H1 (cell line): ENCODE results near the gene PARD3. TPM values are rescaled to one million over a fixed set of nuclear protein-coding genes. Genes with fewer than 3 reads are reported as not detected.

Experiments
- CTCF ChIA-PET: fragments of 300-600 bp; sonication (Branson Sonifier 250); formaldehyde crosslinking; loops from one replicate; lab custom pipeline; 2021; ENCODE audit not compliant: partially characterized antibody; lab: Charles Lee
- POLR2A ChIA-PET: fragments of 300-600 bp; sonication (Branson Sonifier 250); formaldehyde crosslinking; loops from one replicate; lab custom pipeline; 2021; ENCODE audit warnings: inconsistent platforms; ENCODE audit not compliant: partially characterized antibody; lab: Charles Lee
- DNase-seq, 2 experiments: peaks; one replicate each; pipeline versions ENCODE4 v3.0.0 to v3.0.0-alpha.2; 2010 to 2022; ENCODE audit warnings: low spot score in 2 of 2, low read depth in 1 of 2, mixed read lengths in 1 of 2
- FAIRE-seq: peaks from 2 replicates; lab custom pipeline; 2011; peaks lifted over from hg19 to GRCh38; lab: Jason Lieb, UNC
- H2AFZ ChIP-seq: 2 replicates; pipeline ENCODE4 v1.8.1; 2012; ENCODE audit warnings: low read length, inconsistent platforms
- H2AK5ac ChIP-seq: 2 replicates; pipeline ENCODE4 v1.6.1; 2013; ENCODE audit warnings: low read depth, low read length
- H2BK120ac ChIP-seq: replicated peaks from 2 replicates; pipeline ENCODE3; 2013; ENCODE audit warnings: low read depth, low read length, inconsistent platforms
- H2BK12ac ChIP-seq: 2 replicates; pipeline ENCODE4 v1.6.1; 2013; ENCODE audit warnings: low read depth, low read length
- H2BK15ac ChIP-seq: 2 replicates; pipeline ENCODE4 v1.6.1; 2013; ENCODE audit warnings: low read length
- H2BK20ac ChIP-seq: 2 replicates; pipeline ENCODE4 v1.6.1; 2013; ENCODE audit warnings: low read length
- H2BK5ac ChIP-seq: 2 replicates; pipeline ENCODE4 v1.6.1; 2013; ENCODE audit warnings: low read depth, low read length
- H3K14ac ChIP-seq: 2 replicates; pipeline ENCODE4 v1.6.1; 2013; ENCODE audit warnings: inconsistent platforms; ENCODE audit not compliant: insufficient read length
- H3K18ac ChIP-seq: 2 replicates; pipeline ENCODE4 v1.6.1; 2013; ENCODE audit warnings: low read length; ENCODE audit errors: extremely low read depth
- H3K23ac ChIP-seq: 2 replicates; pipeline ENCODE4 v1.6.1; 2013; ENCODE audit warnings: inconsistent platforms; ENCODE audit not compliant: insufficient read length
- H3K23me2 ChIP-seq: 2 replicates; pipeline ENCODE4 v1.6.1; 2013; ENCODE audit warnings: low read depth, low read length
- H3K27ac ChIP-seq: 2 replicates; pipeline ENCODE4 v1.6.1; 2011; ENCODE audit warnings: low read depth, low read length, inconsistent platforms
- H3K27me3 ChIP-seq, 4 experiments: replicated peaks in 1 of 4; 1 replicate in 1 of 4; 2 replicates in 3 of 4; pipeline versions ENCODE4 v1.6.1 to v1.8.1; 2011 to 2013; ENCODE audit warnings: low read length in 3 of 4, mild to moderate bottlenecking in 3 of 4, inconsistent platforms in 2 of 4, mixed read lengths in 2 of 4, moderate library complexity in 1 of 4; ENCODE audit not compliant: control insufficient read depth in 3 of 4, insufficient read depth in 3 of 4; ENCODE audit errors: extremely low read depth in 1 of 4
- H3K36me3 ChIP-seq, 4 experiments: 2 replicates each; pipeline versions ENCODE4 v1.6.1 to v1.8.1; 2011 to 2013; ENCODE audit warnings: mild to moderate bottlenecking in 4 of 4, low read length in 3 of 4, moderate library complexity in 2 of 4, control low read depth in 1 of 4, inconsistent platforms in 1 of 4; ENCODE audit not compliant: insufficient read depth in 4 of 4, control insufficient read depth in 2 of 4
- H3K4ac ChIP-seq: replicated peaks from 2 replicates; pipeline ENCODE3; 2013; ENCODE audit warnings: low read length, low read depth, mixed read lengths, inconsistent platforms; ENCODE audit not compliant: insufficient read length
- H3K4me1 ChIP-seq, 4 experiments: replicated peaks in 1 of 4; 1 replicate in 1 of 4; 2 replicates in 3 of 4; pipeline versions ENCODE4 v1.6.1 to v1.8.1; 2011 to 2013; ENCODE audit warnings: low read length in 3 of 4, inconsistent platforms in 2 of 4, mixed read lengths in 1 of 4; ENCODE audit not compliant: insufficient read depth in 4 of 4, control insufficient read depth in 3 of 4
- H3K4me2 ChIP-seq, 2 experiments: 2 replicates each; pipeline versions ENCODE4 v1.6.1 to v1.8.1; 2011 to 2013; ENCODE audit warnings: low read depth in 2 of 2, low read length in 2 of 2, control low read depth in 1 of 2, inconsistent platforms in 1 of 2, mild to moderate bottlenecking in 1 of 2; ENCODE audit not compliant: insufficient read depth in 1 of 2
- H3K4me3 ChIP-seq, 4 experiments: fragments of 200-600, 300-600 bp in 1 of 4; sonication (generic), shearing (Covaris generic), sonication (Bioruptor Twin) in 1 of 4; 2 replicates each; pipeline versions ENCODE4 v1.5.1 to v1.8.1; 2011 to 2016; ENCODE audit warnings: low read length in 4 of 4, low read depth in 3 of 4, control low read depth in 2 of 4, inconsistent platforms in 2 of 4, mild to moderate bottlenecking in 2 of 4, mixed read lengths in 1 of 4, moderate library complexity in 1 of 4; ENCODE audit not compliant: insufficient read depth in 2 of 4; ENCODE audit errors: extremely low read depth in 1 of 4
- H3K56ac ChIP-seq: replicated peaks from 2 replicates; pipeline ENCODE3; 2013; ENCODE audit warnings: low read depth, mild to moderate bottlenecking, mixed read lengths, low read length, inconsistent platforms; ENCODE audit not compliant: insufficient read length
- H3K79me1 ChIP-seq: 2 replicates; pipeline ENCODE4 v1.6.1; 2013; ENCODE audit warnings: low read depth, low read length, control low read depth
- H3K79me2 ChIP-seq, 2 experiments: 2 replicates each; pipeline versions ENCODE4 v1.6.1 to v1.8.1; 2012 to 2013; ENCODE audit warnings: low read length in 2 of 2, mild to moderate bottlenecking in 2 of 2, inconsistent platforms in 1 of 2; ENCODE audit not compliant: insufficient read depth in 2 of 2, control insufficient read depth in 1 of 2
- H3K9ac ChIP-seq, 4 experiments: replicated peaks in 1 of 4; 1 replicate in 1 of 4; 2 replicates in 3 of 4; pipeline versions ENCODE4 v1.6.1 to v1.8.1; 2011 to 2013; ENCODE audit warnings: low read depth in 3 of 4, low read length in 3 of 4, control low read depth in 2 of 4, mild to moderate bottlenecking in 2 of 4, moderate library complexity in 2 of 4, inconsistent platforms in 1 of 4; ENCODE audit errors: extremely low read depth in 1 of 4
- H3K9me3 ChIP-seq, 2 experiments: 2 replicates each; pipeline versions ENCODE4 v1.6.1 to v1.8.1; 2012 to 2013; ENCODE audit warnings: mild to moderate bottlenecking in 2 of 2, moderate library complexity in 2 of 2, control low read depth in 1 of 2, inconsistent platforms in 1 of 2, low read depth in 1 of 2, low read length in 1 of 2, mixed read lengths in 1 of 2; ENCODE audit not compliant: insufficient read depth in 2 of 2
- H4K20me1 ChIP-seq, 2 experiments: replicated peaks in 1 of 2; 2 replicates each; pipeline versions ENCODE3 to v1.8.1; 2011 to 2013; ENCODE audit warnings: inconsistent platforms in 2 of 2, low read length in 2 of 2, mild to moderate bottlenecking in 1 of 2; ENCODE audit not compliant: insufficient read depth in 2 of 2, control insufficient read depth in 1 of 2
- H4K5ac ChIP-seq: 2 replicates; pipeline ENCODE4 v1.6.1; 2013; ENCODE audit warnings: low read length, low read depth, mixed read lengths, inconsistent platforms; ENCODE audit not compliant: insufficient read length
- H4K8ac ChIP-seq: 2 replicates; pipeline ENCODE4 v1.8.0; 2013; ENCODE audit warnings: mild to moderate bottlenecking, moderate library complexity, low read length, inconsistent platforms; ENCODE audit not compliant: insufficient read depth; ENCODE audit errors: extremely low read depth
- H4K91ac ChIP-seq: replicated peaks from 2 replicates; pipeline ENCODE3; 2013; ENCODE audit warnings: low read length, mixed read lengths, inconsistent platforms; ENCODE audit not compliant: insufficient read length
- ASH2L ChIP-seq: fragments of 200-600, 300-600 bp; sonication (generic); IDR thresholded peaks from one replicate; pipeline ENCODE4 v1.7.1; 2017; ENCODE audit warnings: low read length
- BACH1 ChIP-seq: IDR thresholded peaks from 2 replicates; pipeline ENCODE4 v1.6.1; 2012; ENCODE audit warnings: low read length, improper control_type of control experiment
- CREB1 ChIP-seq: IDR thresholded peaks from 2 replicates; pipeline ENCODE4 v1.6.1; 2012; ENCODE audit warnings: inconsistent platforms
- E2F6 ChIP-seq: IDR thresholded peaks from 2 replicates; pipeline ENCODE4 v1.6.1; 2012; ENCODE audit warnings: inconsistent platforms
- EGR1 ChIP-seq: IDR thresholded peaks from 2 replicates; pipeline ENCODE4 v1.6.1; 2011; ENCODE audit warnings: low read depth, low read length, borderline replicate concordance
- POLR2AphosphoS5 ChIP-seq: IDR thresholded peaks from 2 replicates; pipeline ENCODE4 v1.6.1; 2011; ENCODE audit warnings: low read depth, low read length
- RAD21 ChIP-seq, 2 experiments: IDR thresholded peaks in 1 of 2; conservative IDR thresholded peaks in 1 of 2; 2 replicates each; pipeline ENCODE4 v1.6.1; 2011; ENCODE audit warnings: low read depth in 2 of 2, low read length in 2 of 2, improper control_type of control experiment in 1 of 2, inconsistent platforms in 1 of 2, mild to moderate bottlenecking in 1 of 2, moderate library complexity in 1 of 2
- RFX5 ChIP-seq: IDR thresholded peaks from 2 replicates; pipeline ENCODE4 v1.6.1; 2011; ENCODE audit warnings: low read depth, low read length, improper control_type of control experiment, borderline replicate concordance
- TAF1 ChIP-seq: IDR thresholded peaks from 2 replicates; pipeline ENCODE4 v1.6.1; 2011; ENCODE audit warnings: mild to moderate bottlenecking, low read depth, low read length
- WGBS, 2 experiments: shearing (Covaris generic) in 1 of 2; methylation state at CpG; one replicate each; pipeline versions ENCODE4 v1.1.6 to v1.1.7; 2013 to 2015; ENCODE audit warnings: low lambda C conversion rate in 2 of 2, mixed read lengths in 2 of 2, inconsistent platforms in 1 of 2, low coverage in 1 of 2, missing lambda C conversion rate in 1 of 2; ENCODE audit not compliant: insufficient replicate concordance in 2 of 2, insufficient coverage in 1 of 2, insufficient read length in 1 of 2; ENCODE audit errors: extremely low coverage in 1 of 2, missing lambda C conversion rate in 1 of 2; 5-methylcytosine and 5-hydroxymethylcytosine counted together
- polyA plus RNA-seq, 7 experiments: library from polyadenylated mRNA; depleted of rRNA in 3 of 7; stranded (reverse) in 5 of 7; unstranded in 2 of 7; fragments of >200 nt in 5 of 7; fragments of 200-250 nt in 2 of 7; gene quantifications; 1 replicate in 5 of 7; 2 replicates in 1 of 7; 4 replicates in 1 of 7; pipeline versions ENCODE4 v1.2.1 to v1.2.3, GENCODE V29; 2011 to 2013; ENCODE audit warnings: missing spikeins in 2 of 7, mixed read lengths in 2 of 7
- total RNA-seq: library from RNA; stranded (reverse); fragmentation: NEBNext Ultra II Directional; extraction: Animal tissue kit (Norgen Biotek cat#: 25700); gene quantifications from 2 replicates; pipeline ENCODE4 v1.2.1, GENCODE V29; 2021
- TF ChIP-seq, protein P1 (sequence below): IDR thresholded peaks from 2 replicates; pipeline ENCODE4 v1.6.1; 2012; ENCODE audit warnings: inconsistent platforms

The PARD3 gene
- total and polyA plus RNA-seq, 2 of the 8 experiments (the other 6 are each of a cell fraction or from before 2014, with no cell fraction given), result 19.7 to 49.1 TPM

- H3K18ac ChIP-seq, result no peak overlapping the region
- no peak overlapping the region for H4K91ac ChIP-seq
- no peak overlapping the region for H2AK5ac ChIP-seq
- no peak overlapping the region for H2BK12ac ChIP-seq
- H2BK120ac ChIP-seq, result no peak overlapping the region
- no peak overlapping the region for H4K8ac ChIP-seq
- no peak overlapping the region for H3K23ac ChIP-seq
- no peaks in the 10 kb centered on the region for H3K79me2 ChIP-seq
- ChIA-PET POLR2A (no interaction called here), CTCF (interaction anchor here (0.7 kb wide), 1 partner anchor 54 kb away, joined by 3 read pairs; no protein-coding TSS in a partner anchor)
- no peak overlapping the region for H3K4ac ChIP-seq
- no peak overlapping the region for H3K56ac ChIP-seq
- no peak overlapping the region for H3K4me3 ChIP-seq
- no peak overlapping the region for H3K27ac ChIP-seq
- H3K4me2 ChIP-seq, result no peak overlapping the region
- FAIRE-seq, result no peak
- H4K5ac ChIP-seq, result no peak overlapping the region
- WGBS, 2 experiments, result 92% methylated on average over 1 of the region's 1 CpG; no CpG with 5 or more reads in 1 of the 2 experiments
- no peaks in the 10 kb centered on the region for H3K27me3 ChIP-seq
- H3K23me2 ChIP-seq, result no peaks in the 10 kb centered on the region
- no peak for DNase-seq
- H2AFZ ChIP-seq, result no peak overlapping the region
- H3K9ac ChIP-seq, result no peak overlapping the region
- H3K79me1 ChIP-seq, result no peaks in the 10 kb centered on the region
- no peak overlapping the region for H2BK5ac ChIP-seq
- H2BK20ac ChIP-seq, result no peak overlapping the region
- H4K20me1 ChIP-seq, result no peaks in the 10 kb centered on the region
- no peaks in the 10 kb centered on the region for H3K9me3 ChIP-seq
- H3K36me3 ChIP-seq, result no peaks in the 10 kb centered on the region
- H2BK15ac ChIP-seq, result no peak overlapping the region
- peaks cover 0 to 4% (median 0%) of the 10 kb centered on the region in 4 experiments; a peak in 2 of 7 replicates for H3K4me1 ChIP-seq
- no peak overlapping the region for H3K14ac ChIP-seq
- TF ChIP-seq E2F6 (no peak), EGR1 (no peak), POLR2AphosphoS5 (no peak), TAF1 (no peak), ASH2L (no peak), BACH1 (no peak), RAD21 (IDR thresholded peaks at IDR 0.05 in 1 of 2, conservative IDR thresholded peaks at IDR 0.05 in 1 of 2; ENCODE audit: low read depth in 2 of 2, low read length in 2 of 2) (no peak), CREB1 (no peak), RFX5 (no peak)
- TF ChIP-seq, protein P1, sequence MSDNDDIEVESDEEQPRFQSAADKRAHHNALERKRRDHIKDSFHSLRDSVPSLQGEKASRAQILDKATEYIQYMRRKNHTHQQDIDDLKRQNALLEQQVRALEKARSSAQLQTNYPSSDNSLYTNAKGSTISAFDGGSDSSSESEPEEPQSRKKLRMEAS, result no peak
These were observed 662.7 kb downstream of the PARD3 start for GRCh38 chr10:34152434-34152833.
